ENCODE data around the gene RPN2.

DNA sequence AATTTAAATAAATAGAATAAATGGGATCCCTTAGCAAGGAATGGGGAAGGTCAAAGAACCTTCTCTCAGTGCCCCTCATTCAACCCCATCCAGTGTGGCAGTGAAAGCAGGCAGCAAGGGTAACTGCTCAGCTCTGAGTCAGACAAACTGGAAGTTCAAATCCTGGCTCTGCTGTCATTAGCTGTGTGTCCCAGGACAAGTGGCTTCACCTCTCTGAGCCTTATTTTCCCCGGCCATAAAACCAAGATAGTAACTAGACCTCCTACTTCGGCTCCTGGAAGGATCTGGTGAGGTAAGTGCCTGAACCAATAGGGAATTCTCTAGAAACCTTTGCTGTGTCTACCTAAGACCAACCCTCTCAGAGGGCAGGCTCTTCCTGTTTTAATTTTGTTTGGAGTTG, 78.4 kb downstream of the RPN2 start:
- TF ChIP-seq CTCF (IDR thresholded peaks at IDR 0.05 in 2 of 3, conservative IDR thresholded peaks at IDR 0.05 in 1 of 3; ENCODE audit: control insufficient read depth in 2 of 3, extremely low read depth in 1 of 3, insufficient read depth in 1 of 3, low read depth in 3 of 3, low read length in 3 of 3): no peak
- no peak for TF ChIP-seq RCOR1 (conservative IDR thresholded peaks at IDR 0.05; ENCODE audit: low read depth, low read length)
- no peak for TF ChIP-seq MTA3 (IDR thresholded peaks at IDR 0.05; ENCODE audit: borderline replicate concordance, low read length)
- TF ChIP-seq MTA2 (IDR thresholded peaks at IDR 0.05; ENCODE audit: low read depth): no peak
- no peak for TF ChIP-seq MAX (IDR thresholded peaks at IDR 0.05; ENCODE audit: low read depth, low read length)
- no peak for TF ChIP-seq SIN3A (IDR thresholded peaks at IDR 0.05; ENCODE audit: low read depth, low read length)
- no peak for TF ChIP-seq RFX5 (IDR thresholded peaks at IDR 0.05; ENCODE audit: low read depth, low read length)
- TF ChIP-seq YY1 (IDR thresholded peaks at IDR 0.05; ENCODE audit: low read depth, low read length): no peak
- no peak for TF ChIP-seq EZH2 (IDR thresholded peaks at IDR 0.05; ENCODE audit: borderline replicate concordance, control insufficient read depth, low read depth, low read length)
- TF ChIP-seq PKNOX1 (IDR thresholded peaks at IDR 0.05): no peak
